Activated CD8-positive, alpha-beta T cell treated with anti-CD3 and anti-CD28 coated beads, Interleukin-2, amount 10 ng/mL, durations not matched to agents 7 days and 5 days (primary cell): ENCODE data around the gene FMNL3. TPM values are rescaled to one million over a fixed set of nuclear protein-coding genes. Genes with fewer than 3 reads are reported as not detected.
"Not testable (repeated sequence)": the region's sequence is repeated elsewhere in the genome, so short reads cannot be mapped to it uniquely, and the experiment has no call there.

Experiments
- ATAC-seq: fragments of 150-1000 bp; cut with Tn5 transposase; one replicate; pipeline ENCODE4 v1.10.0; 2021; ENCODE audit warnings: moderate library complexity
- CTCF ChIA-PET: fragments of 350-600 bp; sonication (Branson Sonifier 250); formaldehyde crosslinking; loops from one replicate; lab custom pipeline; 2021; ENCODE audit warnings: antibody characterized with exemption; lab: Charles Lee
- POLR2A ChIA-PET: fragments of 350-600 bp; sonication (Branson Sonifier 250); formaldehyde crosslinking; loops from one replicate; lab custom pipeline; 2021; ENCODE audit warnings: antibody characterized with exemption; lab: Charles Lee
- DNase-seq: peaks from one replicate; pipeline ENCODE4 v3.0.0-alpha.2; 2020
- H3K27ac Mint-ChIP-seq: one replicate; pipeline ENCODE4 v1.8.0; 2021; ENCODE audit warnings: mild to moderate bottlenecking, mixed read lengths
- H3K27me3 Mint-ChIP-seq: one replicate; pipeline ENCODE4 v1.8.0; 2021; ENCODE audit warnings: low read depth, mixed read lengths
- H3K36me3 Mint-ChIP-seq: one replicate; pipeline ENCODE4 v1.8.0; 2021; ENCODE audit warnings: low read depth, mixed read lengths
- H3K4me1 Mint-ChIP-seq: one replicate; pipeline ENCODE4 v1.8.0; 2021; ENCODE audit warnings: low read depth, mixed read lengths
- H3K4me3 Mint-ChIP-seq: one replicate; pipeline ENCODE4 v1.8.0; 2021; ENCODE audit warnings: mild to moderate bottlenecking, mixed read lengths
- H3K9me3 Mint-ChIP-seq: one replicate; pipeline ENCODE4 v1.8.0; 2022; ENCODE audit warnings: mixed read lengths; ENCODE audit not compliant: insufficient read depth
- total RNA-seq, 2 experiments: library from RNA; stranded (reverse); gene quantifications; one replicate each; pipeline ENCODE4 v1.2.3, GENCODE V29; 2021

The FMNL3 gene
- total RNA-seq, 2 experiments from 2014 or later = 53.5 to 54.5 TPM

GRCh38 chr12:49713952-49714351 is 6.7 kb upstream of the FMNL3 start:
- not testable (repeated sequence) for DNase-seq, H3K27ac Mint-ChIP-seq, H3K4me3 Mint-ChIP-seq, H3K36me3 Mint-ChIP-seq, H3K4me1 Mint-ChIP-seq, H3K9me3 Mint-ChIP-seq, ATAC-seq
- peaks cover 35% of the 10 kb centered on the region for H3K27me3 Mint-ChIP-seq
- CTCF ChIA-PET = interaction anchor here (2.7 to 18.3 kb wide), 2 partner anchors 10 to 73 kb away, joined by 10 to 695 read pairs; partner anchors contain the start of gene PRPF40B
- POLR2A ChIA-PET = interaction anchor here (3.0 kb wide), 1 partner anchor 27 kb away, joined by 9 read pairs; the partner anchor contains the start of gene TMBIM6

GRCh38 chr12:49708851-49709250 is 1.6 kb upstream of the FMNL3 start:
- Mint-ChIP-seq H3K27me3 (peaks cover 30% of the 10 kb centered on the region), H3K36me3 (peaks cover 8% of the 10 kb centered on the region), H3K4me1 (peaks cover 27% of the 10 kb centered on the region), H3K27ac (no peak overlapping the region), H3K9me3 (no peaks in the 10 kb centered on the region), H3K4me3 (no peak overlapping the region)
- ATAC-seq = no peak
- CTCF ChIA-PET = interaction anchor here (0.9 to 18.3 kb wide), 18 partner anchors 11 to 351 kb away, joined by 3 to 695 read pairs (median 5); partner anchors contain the start of genes PRPF40B and TMBIM6
- no peak for DNase-seq
- POLR2A ChIA-PET = interaction anchor here (1.1 to 1.2 kb wide), 2 partner anchors 33 to 60 kb away, joined by 4 to 7 read pairs; partner anchors contain the start of gene TMBIM6

DNA sequence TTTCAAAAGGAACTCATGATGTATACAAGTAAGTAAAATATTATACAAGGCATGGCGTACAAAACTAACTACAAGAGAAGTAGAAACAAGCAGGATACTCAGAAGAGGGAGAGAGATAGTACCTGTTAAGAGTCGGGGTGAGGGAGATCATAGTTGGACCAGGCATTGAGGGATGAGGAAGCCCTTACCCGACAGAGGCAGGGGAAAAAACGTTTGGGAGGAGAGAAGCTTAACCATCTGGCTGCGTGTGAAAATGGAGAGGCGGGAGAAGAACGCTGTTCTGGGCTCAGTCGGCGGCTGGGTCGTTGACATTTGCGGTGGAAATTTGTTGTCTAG is 575 bp upstream of the FMNL3 start:
- CTCF ChIA-PET = interaction anchor here (0.8 to 18.3 kb wide), 18 partner anchors 10 to 131 kb away, joined by 3 to 695 read pairs (median 4); partner anchors contain the start of genes PRPF40B and TMBIM6
- ATAC-seq (no peak), DNase-seq (no peak)
- H3K27me3 Mint-ChIP-seq = peaks cover 29% of the 10 kb centered on the region
- POLR2A ChIA-PET = no interaction called here
- peaks cover 8% of the 10 kb centered on the region for H3K36me3 Mint-ChIP-seq
- H3K9me3 Mint-ChIP-seq = no peaks in the 10 kb centered on the region
- peaks cover 37% of the 10 kb centered on the region for H3K4me1 Mint-ChIP-seq
- peak overlapping the region; percentile 72 for H3K27ac Mint-ChIP-seq
- H3K4me3 Mint-ChIP-seq = peak overlapping the region; percentile 62

GRCh38 chr12:49706351-49707127 is 666 bp downstream of the FMNL3 start:
- ATAC-seq (peak; percentile 43), DNase-seq (peak; percentile 30)
- POLR2A ChIA-PET = interaction anchor here (0.9 to 4.8 kb wide), 7 partner anchors 29 to 63 kb away, joined by 3 to 30 read pairs (median 6); partner anchors contain the start of gene TMBIM6
- H3K36me3 Mint-ChIP-seq = peaks cover 8% of the 10 kb centered on the region
- CTCF ChIA-PET = interaction anchor here (0.8 to 18.3 kb wide), 14 partner anchors 8 to 168 kb away, joined by 3 to 695 read pairs (median 8); partner anchors contain the start of genes KCNH3, PRPF40B and TMBIM6
- H3K4me1 Mint-ChIP-seq = peaks cover 47% of the 10 kb centered on the region
- peak overlapping the region; percentile 83 for H3K27ac Mint-ChIP-seq
- H3K27me3 Mint-ChIP-seq = peaks cover 23% of the 10 kb centered on the region
- peak overlapping the region; percentile 90 for H3K4me3 Mint-ChIP-seq
- H3K9me3 Mint-ChIP-seq = no peaks in the 10 kb centered on the region

DNA sequence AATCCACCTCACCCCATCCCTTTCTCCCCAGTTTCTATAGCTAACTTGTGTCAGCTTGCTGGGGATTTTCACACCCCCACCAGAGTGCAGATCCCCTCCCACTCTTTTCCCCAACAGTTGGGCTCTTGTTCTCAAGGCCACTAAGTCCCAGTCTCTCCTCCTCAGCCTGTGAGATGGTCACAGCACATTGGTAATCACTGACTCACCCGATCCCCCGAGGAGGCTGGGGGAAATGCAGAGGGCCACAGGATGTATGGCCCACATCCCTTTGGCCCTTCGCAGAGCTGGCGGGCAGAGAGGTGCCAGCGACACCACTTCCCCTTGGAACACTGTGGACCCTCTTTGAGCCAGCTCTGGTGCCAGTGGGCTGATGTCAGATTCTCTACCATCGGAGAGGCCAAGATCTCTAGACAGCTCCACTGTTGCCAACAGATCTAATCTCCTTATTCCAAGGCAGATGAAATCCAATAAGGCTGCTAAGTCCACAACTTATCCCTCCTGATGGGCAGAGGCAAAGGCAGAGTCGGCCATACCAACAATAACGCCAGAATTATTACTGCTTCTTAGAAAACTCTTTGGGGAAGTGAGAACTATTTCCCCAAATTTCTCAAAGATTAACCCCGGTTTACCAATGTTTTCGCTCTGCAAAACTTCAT is 1.6 kb downstream of the FMNL3 start:
- peaks cover 14% of the 10 kb centered on the region for H3K27me3 Mint-ChIP-seq
- no peaks in the 10 kb centered on the region for H3K9me3 Mint-ChIP-seq
- peaks cover 50% of the 10 kb centered on the region for H3K4me1 Mint-ChIP-seq
- peaks cover 8% of the 10 kb centered on the region for H3K36me3 Mint-ChIP-seq
- DNase-seq (peak; percentile 44), ATAC-seq (no peak)
- H3K4me3 Mint-ChIP-seq = peak overlapping the region; percentile 90
- CTCF ChIA-PET = interaction anchor here (1.7 to 18.3 kb wide), 10 partner anchors 9 to 65 kb away, joined by 5 to 695 read pairs (median 28); partner anchors contain the start of genes PRPF40B and TMBIM6
- POLR2A ChIA-PET = interaction anchor here (0.5 to 4.8 kb wide), 10 partner anchors 10 to 69 kb away, joined by 3 to 30 read pairs (median 6); partner anchors contain the start of gene TMBIM6
- peak overlapping the region; percentile 83 for H3K27ac Mint-ChIP-seq

GRCh38 chr12:49703647-49704137 is 3.5 kb downstream of the FMNL3 start:
- ChIA-PET POLR2A (interaction anchor here (0.8 to 4.8 kb wide), 12 partner anchors 10 to 336 kb away, joined by 3 to 30 read pairs (median 4); partner anchors contain the start of genes BCDIN3D, SPATS2 and TMBIM6), CTCF (interaction anchor here (0.7 to 18.3 kb wide), 19 partner anchors 8 to 345 kb away, joined by 3 to 695 read pairs (median 4); partner anchors contain the start of genes PRPF40B and TMBIM6)
- peaks cover 2% of the 10 kb centered on the region for H3K27me3 Mint-ChIP-seq
- H3K9me3 Mint-ChIP-seq = no peaks in the 10 kb centered on the region
- peaks cover 9% of the 10 kb centered on the region for H3K36me3 Mint-ChIP-seq
- ATAC-seq = no peak
- peak; percentile 52 for DNase-seq
- peak overlapping the region; percentile 38 for H3K4me3 Mint-ChIP-seq
- H3K27ac Mint-ChIP-seq = peak overlapping the region; percentile 32
- H3K4me1 Mint-ChIP-seq = peaks cover 64% of the 10 kb centered on the region

- CTCF ChIA-PET = interaction anchor here (0.8 to 18.3 kb wide), 14 partner anchors 10 to 344 kb away, joined by 3 to 695 read pairs (median 8); partner anchors contain the start of genes PRPF40B and TMBIM6
These were observed 4.5 kb downstream of the FMNL3 start for GRCh38 chr12:49702676-49703215.

GRCh38 chr12:49702009-49702408 is 5.2 kb downstream of the FMNL3 start:
- CTCF ChIA-PET = interaction anchor here (1.5 to 18.3 kb wide), 5 partner anchors 18 to 137 kb away, joined by 4 to 695 read pairs (median 97); partner anchors contain the start of gene PRPF40B
- H3K4me3 Mint-ChIP-seq = no peak overlapping the region
- H3K36me3 Mint-ChIP-seq = peaks cover 11% of the 10 kb centered on the region
- POLR2A ChIA-PET = interaction anchor here (0.9 to 2.7 kb wide), 2 partner anchors 31 to 39 kb away, joined by 3 to 9 read pairs; no protein-coding TSS in a partner anchor
- H3K27me3 Mint-ChIP-seq = no peaks in the 10 kb centered on the region
- DNase-seq (no peak), ATAC-seq (no peak)
- H3K9me3 Mint-ChIP-seq = no peaks in the 10 kb centered on the region
- H3K27ac Mint-ChIP-seq = no peak overlapping the region
- H3K4me1 Mint-ChIP-seq = peaks cover 75% of the 10 kb centered on the region

More at GRCh38 chr12:49702676-49703215, 4.5 kb downstream of the FMNL3 start:
- Mint-ChIP-seq H3K9me3 (no peaks in the 10 kb centered on the region), H3K36me3 (peaks cover 9% of the 10 kb centered on the region), H3K27me3 (no peaks in the 10 kb centered on the region), H3K4me1 (peaks cover 72% of the 10 kb centered on the region), H3K4me3 (no peak overlapping the region), H3K27ac (no peak overlapping the region)
- ATAC-seq (no peak), DNase-seq (no peak)
- POLR2A ChIA-PET = interaction anchor here (1.0 to 4.8 kb wide), 8 partner anchors 10 to 140 kb away, joined by 3 to 30 read pairs (median 4); partner anchors contain the start of genes BCDIN3D and MCRS1

DNA sequence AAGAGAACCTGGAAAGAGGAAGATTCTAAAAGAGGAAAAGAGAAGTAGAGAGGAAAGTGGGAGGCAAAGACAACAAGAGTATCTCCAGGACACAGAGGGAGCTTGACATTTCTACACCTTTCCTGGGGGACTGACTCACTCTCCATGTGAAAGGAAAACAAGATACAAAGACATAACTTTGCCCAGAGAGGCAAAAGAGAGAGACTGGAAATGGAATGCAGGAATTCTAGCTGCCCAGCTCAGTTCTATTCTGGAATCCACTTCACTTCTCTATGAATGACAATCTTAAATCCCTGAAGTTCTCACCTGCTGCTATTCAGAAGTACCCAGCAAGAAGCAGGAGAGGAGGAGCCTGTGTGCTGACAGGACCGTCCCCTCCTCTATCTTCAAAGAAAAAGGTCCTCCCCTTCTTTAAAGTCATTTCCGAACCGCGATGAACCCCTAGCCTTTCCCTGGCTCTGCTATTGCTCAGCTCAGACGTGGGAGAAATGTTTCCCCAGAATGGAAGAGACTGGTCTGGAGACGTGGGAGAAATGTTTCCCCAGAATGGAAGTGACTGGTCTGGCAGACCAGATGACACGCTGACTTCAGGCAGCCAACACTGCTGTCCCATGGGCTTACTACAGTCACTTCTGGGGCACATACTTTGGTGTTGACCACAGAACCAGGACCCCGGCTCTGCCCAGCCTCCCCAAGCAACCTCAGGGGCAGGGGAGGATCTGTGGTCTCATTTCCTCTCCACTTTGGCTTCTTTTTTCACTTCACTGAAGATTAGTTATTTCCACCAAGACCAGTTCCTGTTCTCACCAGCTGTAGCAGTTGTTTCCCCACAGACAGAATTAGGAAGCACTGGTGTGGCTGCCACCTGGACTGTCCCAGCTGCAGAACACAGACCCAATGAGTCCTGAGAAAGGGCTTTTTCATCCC is 8.3 kb downstream of the FMNL3 start:
- H3K27me3 Mint-ChIP-seq = no peaks in the 10 kb centered on the region
- peak overlapping the region; percentile 76 for H3K4me3 Mint-ChIP-seq
- ChIA-PET CTCF (interaction anchor here (1.3 to 3.2 kb wide), 9 partner anchors 8 to 62 kb away, joined by 4 to 17 read pairs (median 7); partner anchors contain the start of genes FMNL3 and TMBIM6), POLR2A (interaction anchor here (0.7 to 1.4 kb wide), 4 partner anchors 16 to 43 kb away, joined by 3 to 6 read pairs (median 4); partner anchors contain the start of gene TMBIM6)
- H3K27ac Mint-ChIP-seq = peak overlapping the region; percentile 92
- peaks cover 7% of the 10 kb centered on the region for H3K36me3 Mint-ChIP-seq
- H3K4me1 Mint-ChIP-seq = peaks cover 58% of the 10 kb centered on the region
- no peaks in the 10 kb centered on the region for H3K9me3 Mint-ChIP-seq
- DNase-seq = peak; percentile 68
- peak; percentile 78 for ATAC-seq
